HEK293 (cell line): ENCODE results near the gene SDE2.

Experiments
- CTCF ChIA-PET: fragments of 350-600 bp; formaldehyde crosslinking; extraction: SDS; loops from one replicate; lab custom pipeline; 2021; ENCODE audit warnings: antibody characterized with exemption; lab: Yijun Ruan, JAX
- POLR2A ChIA-PET: fragments of 300-600 bp; formaldehyde crosslinking; extraction: SDS; loops from one replicate; lab custom pipeline; 2020; ENCODE audit warnings: antibody characterized with exemption, inconsistent platforms; lab: Yijun Ruan, JAX
- H3K27ac ChIP-seq: fragments of 200-500 bp; sonication (Bioruptor generic); 2 replicates; pipeline ENCODE4 v1.5.1; 2014; ENCODE audit warnings: low read depth, low read length, control low read depth, inconsistent platforms; ENCODE audit errors: extremely low read depth
- H3K36me3 ChIP-seq, 2 experiments: fragments of 200-500 bp in 1 of 2; sonication (Bioruptor generic) in 1 of 2; 1 replicate in 1 of 2; 2 replicates in 1 of 2; pipeline ENCODE4 v1.5.1; 2014 to 2017; ENCODE audit warnings: inconsistent platforms in 2 of 2, low read length in 2 of 2; ENCODE audit not compliant: control insufficient read depth in 2 of 2, insufficient read depth in 1 of 2
- H3K4me1 ChIP-seq: fragments of 200-500 bp; sonication (Bioruptor generic); 2 replicates; pipeline ENCODE4 v1.5.1; 2014; ENCODE audit warnings: mild to moderate bottlenecking, low read length, inconsistent platforms; ENCODE audit not compliant: control insufficient read depth, insufficient read depth
- H3K4me3 ChIP-seq: 2 replicates; pipeline ENCODE4 v1.5.1; 2011; ENCODE audit warnings: low read depth, mild to moderate bottlenecking, control low read depth, low read length, moderate library complexity
- H3K9me3 ChIP-seq: fragments of 200-500 bp; sonication (Bioruptor generic); 2 replicates; pipeline ENCODE4 v1.5.1; 2014; ENCODE audit warnings: low read depth, low read length, inconsistent platforms; ENCODE audit not compliant: control insufficient read depth, insufficient read depth
- ELK4 ChIP-seq: IDR thresholded peaks from 2 replicates; pipeline ENCODE4 v1.6.1; 2011; ENCODE audit warnings: mild to moderate bottlenecking, low read depth, low read length, borderline replicate concordance
- PATZ1 ChIP-seq: fragments of 450-650 bp; formaldehyde crosslinking; IDR thresholded peaks from 2 replicates; pipeline ENCODE4 v1.5.1; 2016; ENCODE audit warnings: missing biosample characterization, missing genetic modification characterization
- PRDM1 ChIP-seq: fragments of 450-650 bp; formaldehyde crosslinking; IDR thresholded peaks from 2 replicates; pipeline ENCODE4; 2016; ENCODE audit warnings: missing biosample characterization, missing genetic modification characterization
- SP2 ChIP-seq: fragments of 450-650 bp; formaldehyde crosslinking; IDR thresholded peaks from 2 replicates; pipeline ENCODE4 v1.5.1; 2016; ENCODE audit warnings: missing biosample characterization, missing genetic modification characterization
- TCF7L2 ChIP-seq: IDR thresholded peaks from 2 replicates; pipeline ENCODE4 v1.6.1; 2011; ENCODE audit warnings: low read depth, mild to moderate bottlenecking, inconsistent platforms, low read length, moderate library complexity, borderline replicate concordance
- ZBTB1 ChIP-seq: fragments of 450-650 bp; formaldehyde crosslinking; IDR thresholded peaks from 2 replicates; pipeline ENCODE4 v1.5.1; 2016; ENCODE audit warnings: missing biosample characterization, missing genetic modification characterization
- ZBTB10 ChIP-seq: fragments of 450-650 bp; formaldehyde crosslinking; IDR thresholded peaks from 2 replicates; pipeline ENCODE4 v1.5.1; 2016; ENCODE audit warnings: missing biosample characterization, missing genetic modification characterization
- ZBTB17 ChIP-seq: fragments of 450-650 bp; formaldehyde crosslinking; IDR thresholded peaks from 2 replicates; pipeline ENCODE4 v1.5.1; 2016; ENCODE audit warnings: missing biosample characterization, missing genetic modification characterization
- ZFP69B ChIP-seq: fragments of 450-650 bp; formaldehyde crosslinking; IDR thresholded peaks from 2 replicates; pipeline ENCODE4 v1.5.1; 2016; ENCODE audit warnings: missing biosample characterization, missing genetic modification characterization
- ZIC2 ChIP-seq: fragments of 450-650 bp; formaldehyde crosslinking; IDR thresholded peaks from 2 replicates; pipeline ENCODE4 v1.5.1; 2016; ENCODE audit warnings: missing biosample characterization, missing genetic modification characterization
- ZNF138 ChIP-seq: fragments of 450-650 bp; formaldehyde crosslinking; IDR thresholded peaks from 2 replicates; pipeline ENCODE4 v1.5.1; 2016; ENCODE audit warnings: missing biosample characterization, missing genetic modification characterization, borderline replicate concordance
- ZNF175 ChIP-seq: fragments of 450-650 bp; formaldehyde crosslinking; IDR thresholded peaks from 2 replicates; pipeline ENCODE4 v1.5.1; 2016; ENCODE audit warnings: missing biosample characterization, missing genetic modification characterization
- ZNF354C ChIP-seq: fragments of 450-650 bp; formaldehyde crosslinking; IDR thresholded peaks from 2 replicates; pipeline ENCODE4 v1.5.1; 2016; ENCODE audit warnings: missing biosample characterization, missing genetic modification characterization, low read depth, borderline replicate concordance
- ZNF394 ChIP-seq: fragments of 450-650 bp; formaldehyde crosslinking; IDR thresholded peaks from 2 replicates; pipeline ENCODE4 v1.5.1; 2016; ENCODE audit warnings: missing biosample characterization, missing genetic modification characterization, mild to moderate bottlenecking, moderate library complexity, borderline replicate concordance
- ZNF398 ChIP-seq: fragments of 450-650 bp; formaldehyde crosslinking; IDR thresholded peaks from 2 replicates; pipeline ENCODE4 v1.5.1; 2017; ENCODE audit warnings: missing biosample characterization, missing genetic modification characterization
- ZNF449 ChIP-seq: fragments of 450-650 bp; formaldehyde crosslinking; IDR thresholded peaks from 2 replicates; pipeline ENCODE4 v1.5.1; 2017; ENCODE audit warnings: missing biosample characterization, mild to moderate bottlenecking, missing genetic modification characterization, moderate library complexity
- ZSCAN23 ChIP-seq: fragments of 450-650 bp; formaldehyde crosslinking; IDR thresholded peaks from 2 replicates; pipeline ENCODE4 v1.5.1; 2016; ENCODE audit warnings: missing biosample characterization, missing genetic modification characterization
- ZSCAN30 ChIP-seq: fragments of 450-650 bp; IDR thresholded peaks from 2 replicates; pipeline ENCODE4 v1.5.1; 2018; ENCODE audit warnings: missing biosample characterization, mild to moderate bottlenecking, missing genetic modification characterization, moderate library complexity

SDE2 gene

GRCh38 chr1:226048886-226049285 lies 49.7 kb upstream of the SDE2 start:
- H3K9me3 ChIP-seq: no peaks in the 10 kb centered on the region
- H3K36me3 ChIP-seq: no peaks in the 10 kb centered on the region; a peak in 1 of 3 replicates
- H3K4me3 ChIP-seq: no peak overlapping the region
- ChIA-PET POLR2A (interaction anchor here (1.7 kb wide), 1 partner anchor 14 kb away, joined by 11 read pairs; the partner anchor contains the start of gene H3-3A), CTCF (interaction anchor here (1.0 kb wide), 1 partner anchor 16 kb away, joined by 3 read pairs; no protein-coding TSS in a partner anchor)
- TF ChIP-seq ZNF354C (tag by site-specific recombination) (no peak), ZNF398 (no peak), ELK4 (no peak), ZNF394 (tag by site-specific recombination) (no peak), ZFP69B (no peak), ZBTB17 (tag by site-specific recombination) (peak; percentile 70), ZNF449 (tag by site-specific recombination) (no peak), ZNF138 (no peak), ZIC2 (tag by site-specific recombination) (peak; percentile 51), ZSCAN23 (tag by site-specific recombination) (no peak), ZNF175 (tag by site-specific recombination) (no peak), ZBTB10 (tag by site-specific recombination) (no peak), ZBTB1 (tag by site-specific recombination) (no peak), ZSCAN30 (tag by site-specific recombination) (no peak), PRDM1 (tag by site-specific recombination) (peak; percentile 38; the same call in 1 of the 2 replicates), SP2 (tag by site-specific recombination) (no peak), PATZ1 (tag by site-specific recombination) (no peak), TCF7L2 (no peak)
- H3K4me1 ChIP-seq: no peaks in the 10 kb centered on the region
- H3K27ac ChIP-seq: no peak overlapping the region
